Measurements from ENCODE around the gene SIGLEC9. TPM values are rescaled to one million over a fixed set of nuclear protein-coding genes. Genes with fewer than 3 reads are reported as not detected.

The SIGLEC9 gene
- total RNA-seq, 1 experiment from 2014 or later: not detected

- TF ChIP-seq MLX (CRISPR knock-in tag; IDR thresholded peaks at IDR 0.05) (no peak), ZNF416 (CRISPR knock-in tag; IDR thresholded peaks at IDR 0.05) (no peak)
Measured at GRCh38 chr19:51172223-51172622, 47.5 kb downstream of the SIGLEC9 start (continued).

DNA sequence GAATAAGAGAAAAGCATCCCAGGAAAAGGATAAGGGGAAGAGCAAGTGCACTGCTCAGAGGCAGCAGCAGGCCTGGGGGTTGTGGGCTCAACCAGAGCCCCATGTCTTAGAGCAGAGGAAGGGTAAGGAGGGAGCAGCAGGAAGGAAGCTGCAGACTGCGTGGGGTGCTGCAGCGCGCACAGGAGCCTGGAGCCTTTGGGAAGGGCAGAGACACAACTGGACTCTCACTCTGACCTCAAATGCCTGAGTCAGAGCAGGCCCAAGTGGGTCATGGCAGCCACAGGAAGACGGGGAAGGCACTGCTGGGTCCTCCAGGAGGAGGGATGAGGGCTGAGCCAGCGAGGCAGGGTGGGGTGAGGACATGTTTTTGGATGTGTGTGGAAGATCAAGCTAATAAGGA, 49.0 kb downstream of the SIGLEC9 start:
- Mint-ChIP-seq H3K27ac (no peak overlapping the region), H3K9me3 (peaks cover 4% of the 10 kb centered on the region), H3K4me3 (no peak overlapping the region), H3K36me3 (no peaks in the 10 kb centered on the region), H3K4me1 (no peaks in the 10 kb centered on the region), H3K27me3 (ENCODE audit: low read depth) (peaks cover 20% of the 10 kb centered on the region)
- ChIA-PET CTCF (interaction anchor here (0.8 kb wide), 1 partner anchor 15 kb away, joined by 3 read pairs; no protein-coding TSS in a partner anchor), POLR2A (no interaction called here)
- no peak for ATAC-seq
- no peak for TF ChIP-seq SMAD4 (CRISPR knock-in tag; IDR thresholded peaks at IDR 0.05)
- no peak for TF ChIP-seq RORB (CRISPR knock-in tag; IDR thresholded peaks at IDR 0.05)
- TF ChIP-seq ZNF232 (CRISPR knock-in tag; IDR thresholded peaks at IDR 0.05): no peak
- no peak for DNase-seq (ENCODE audit: low spot score)

DNA sequence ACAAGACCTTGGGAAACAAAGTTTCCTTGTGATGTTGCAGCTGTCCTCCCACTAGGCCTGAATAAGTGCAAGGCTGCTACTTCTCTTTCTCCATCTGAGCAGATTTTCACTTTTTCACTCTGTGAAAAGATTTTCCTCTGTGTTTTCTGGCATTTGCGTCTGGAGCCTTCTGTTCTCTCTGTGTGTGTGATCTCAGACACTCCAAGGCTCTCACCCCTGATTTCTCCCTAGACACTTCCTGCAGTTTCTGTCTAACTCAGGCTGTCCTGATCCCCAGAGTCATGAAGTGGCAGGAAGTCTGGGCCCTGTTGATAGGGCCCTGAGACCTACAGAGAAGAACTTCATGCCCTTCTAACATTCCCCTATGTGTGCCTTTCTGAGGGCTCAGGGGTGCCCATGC, 54.5 kb downstream of the SIGLEC9 start:
- TF ChIP-seq, protein P1, sequence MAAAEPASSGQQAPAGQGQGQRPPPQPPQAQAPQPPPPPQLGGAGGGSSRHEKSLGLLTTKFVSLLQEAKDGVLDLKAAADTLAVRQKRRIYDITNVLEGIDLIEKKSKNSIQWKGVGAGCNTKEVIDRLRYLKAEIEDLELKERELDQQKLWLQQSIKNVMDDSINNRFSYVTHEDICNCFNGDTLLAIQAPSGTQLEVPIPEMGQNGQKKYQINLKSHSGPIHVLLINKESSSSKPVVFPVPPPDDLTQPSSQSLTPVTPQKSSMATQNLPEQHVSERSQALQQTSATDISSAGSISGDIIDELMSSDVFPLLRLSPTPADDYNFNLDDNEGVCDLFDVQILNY (CRISPR knock-in tag; IDR thresholded peaks at IDR 0.05): no peak
- no peak for TF ChIP-seq JUN (CRISPR knock-in tag; IDR thresholded peaks at IDR 0.05)
- ATAC-seq (no peak), DNase-seq (ENCODE audit: low spot score) (no peak)
- ChIA-PET CTCF (interaction anchor here (1.1 kb wide), 1 partner anchor 80 kb away, joined by 3 read pairs; no protein-coding TSS in a partner anchor), POLR2A (no interaction called here)
- Mint-ChIP-seq H3K4me1 (no peaks in the 10 kb centered on the region), H3K9me3 (no peaks in the 10 kb centered on the region), H3K27me3 (ENCODE audit: low read depth) (peaks cover 44% of the 10 kb centered on the region), H3K36me3 (no peaks in the 10 kb centered on the region), H3K4me3 (no peak overlapping the region), H3K27ac (no peak overlapping the region)

Other genes starting within 250 kb of the SIGLEC9 start
- 0.27 to 0.82 TPM (median 0.70 TPM) in 3 replicates for gene KLK4, start 213.5 kb upstream of the SIGLEC9 start, total RNA-seq (2021)
- 0.66 to 1.0 TPM (median 0.69 TPM) in 3 replicates for gene KLK5, start 171.9 kb upstream of the SIGLEC9 start, total RNA-seq (2021)
- gene KLK6, start 155.3 kb upstream of the SIGLEC9 start, total RNA-seq (2021): 0.52 to 1.1 TPM (median 0.92 TPM) in 3 replicates
- 0.66 to 0.87 TPM (median 0.78 TPM) in 3 replicates for gene KLK7, start 141.0 kb upstream of the SIGLEC9 start, total RNA-seq (2021)
- 4.4 to 6.9 TPM (median 5.9 TPM) in 3 replicates for gene KLK8, start 123.3 kb upstream of the SIGLEC9 start, total RNA-seq (2021)
- 3.2 to 4.9 TPM (median 4.9 TPM) in 3 replicates for gene KLK10, start 105.2 kb upstream of the SIGLEC9 start, total RNA-seq (2021)
- gene KLK11, start 98.3 kb upstream of the SIGLEC9 start, total RNA-seq (2021): 0.23 to 0.55 TPM (median 0.27 TPM) in 3 replicates
- gene KLK12, start 89.9 kb upstream of the SIGLEC9 start, total RNA-seq (2021): not detected in 3 replicates
- gene KLK13, start 59.8 kb upstream of the SIGLEC9 start, total RNA-seq (2021): 3.1 to 5.0 TPM (median 4.5 TPM) in 3 replicates
- 1.1 to 1.6 TPM (median 1.4 TPM) in 3 replicates for gene KLK14, start 42.0 kb upstream of the SIGLEC9 start, total RNA-seq (2021)
- gene CTU1, start 16.5 kb upstream of the SIGLEC9 start, total RNA-seq (2021): 8.6 to 10.3 TPM (median 8.9 TPM) in 3 replicates
- gene SIGLEC7, start 17.4 kb downstream of the SIGLEC9 start, total RNA-seq (2021): not detected in 3 replicates
- 0.25 to 0.57 TPM (median 0.31 TPM) in 3 replicates for gene CD33, start 100.2 kb downstream of the SIGLEC9 start, total RNA-seq (2021)
- not detected in 3 replicates for gene SIGLECL1, start 126.2 kb downstream of the SIGLEC9 start, total RNA-seq (2021)
- 41.2 to 64.1 TPM (median 60.2 TPM) in 3 replicates for gene IGLON5, start 186.7 kb downstream of the SIGLEC9 start, total RNA-seq (2021)
- gene VSIG10L, start 217.2 kb downstream of the SIGLEC9 start, total RNA-seq (2021): 11.6 to 14.1 TPM (median 14.1 TPM) in 3 replicates
- gene ETFB, start 241.5 kb downstream of the SIGLEC9 start, total RNA-seq (2021): 60.6 to 63.8 TPM (median 62.1 TPM) in 3 replicates
- gene CLDND2, start 244.1 kb downstream of the SIGLEC9 start, total RNA-seq (2021): 1.7 to 2.1 TPM (median 1.9 TPM) in 3 replicates
- gene NKG7, start 247.7 kb downstream of the SIGLEC9 start, total RNA-seq (2021): 0.53 to 0.63 TPM in 2 of 3 replicates, not detected in the other